ENCODE measurements around the gene GSTA5.
"Not testable (repeated sequence)": the region's sequence is repeated elsewhere in the genome, so short reads cannot be mapped to it uniquely, and the experiment has no call there.

Gene GSTA5

GRCh38 chr6:52786249-52786956 lies 54.2 kb downstream of the GSTA5 start:
- no peak for DNase-seq

GRCh38 chr6:52782696-52783274 lies 57.8 kb downstream of the GSTA5 start:
- not testable (repeated sequence) for DNase-seq

- DNase-seq, result not testable (repeated sequence)
Observed at GRCh38 chr6:52782209-52782608, 58.4 kb downstream of the GSTA5 start.
